Right cardiac atrium (tissue), 5 donors: ENCODE results near the gene DNAAF9. TPM values are rescaled to one million over a fixed set of nuclear protein-coding genes. Genes with fewer than 3 reads are reported as not detected.
A peak's percentile ranks its signal among the peaks of the same experiment; 100 is the strongest.

ENCODE experiments used
- ATAC-seq, 2 donors: fragments of 200-7000 bp; cut with Tn5 transposase; one replicate each; pipeline versions ENCODE4 v1.8.0 to v1.9.1; 2020; ENCODE audit warnings: moderate library complexity in 2 of 2, mild to moderate bottlenecking in 1 of 2
- DNase-seq, 3 donors: peaks; one replicate each; pipeline ENCODE4 v3.0.0-alpha.2; 2020
- H3K27ac ChIP-seq: one replicate; pipeline ENCODE4 v1.5.1; 2013; ENCODE audit warnings: mild to moderate bottlenecking, low read length, control low read depth, moderate library complexity
- H3K27me3 ChIP-seq: one replicate; pipeline ENCODE4 v1.6.1; 2013; ENCODE audit not compliant: control insufficient read depth, insufficient read depth
- H3K4me1 ChIP-seq: one replicate; pipeline ENCODE4 v1.6.1; 2013; ENCODE audit warnings: low read length; ENCODE audit not compliant: control insufficient read depth, insufficient read depth
- H3K4me3 ChIP-seq: one replicate; pipeline ENCODE4 v1.5.1; 2013; ENCODE audit warnings: low read length, control low read depth
- H3K9me3 ChIP-seq: one replicate; pipeline ENCODE4 v1.6.1; 2013; ENCODE audit warnings: low read length; ENCODE audit not compliant: control insufficient read depth
- WGBS: extraction: QIAGEN DNeasy Blood & Tissue Kit; methylation state at CpG from one replicate; pipeline ENCODE4 v1.1.7; 2013; 5-methylcytosine and 5-hydroxymethylcytosine counted together
- intact Hi-C, 4 donors: fragments of 100-400 bp; cut with DNase I; formaldehyde crosslinking; loops; one replicate each; pipeline versions ENCODE4 v1.11.0 to v1.14.0; 2022 to 2023
- polyA plus RNA-seq: library from polyadenylated mRNA; stranded (reverse); fragments of 200-250 nt; gene quantifications from one replicate; pipeline ENCODE4 v1.2.3, GENCODE V29; 2013
- total RNA-seq, 4 donors: library from RNA; stranded (reverse); fragmentation: NEBNext Ultra II Directional; extraction: Animal tissue kit (Norgen Biotek cat#: 25700); gene quantifications; one replicate each; pipeline ENCODE4 v1.2.1, GENCODE V29; 2021
- donor health status: healthy with polysubstance abuse.
- donor health status: DM: no; HTN: yes; CAD: no.
- donor health status: DM: no; HTN: no; CAD: no.
- donor health status: DM: no; HTN: yes; CAD: no; lungs with severe emphysema.
- donor health status: DM: yes; HTN: yes; CAD: no.

The DNAAF9 gene
- total and polyA plus RNA-seq, 5 donors, result 7.2 to 18.9 (median 15.4) TPM

- intact Hi-C loops, result no loop called here
- WGBS, result 81% methylated on average over 1 of the region's 1 CpG
- H3K27ac ChIP-seq, result no peak overlapping the region
- peaks cover 4% of the 10 kb centered on the region for H3K4me1 ChIP-seq
- DNase-seq (no peak), ATAC-seq (no peak)
- no peaks in the 10 kb centered on the region for H3K9me3 ChIP-seq
- no peak overlapping the region for H3K4me3 ChIP-seq
- no peaks in the 10 kb centered on the region for H3K27me3 ChIP-seq
These were observed 8.7 kb downstream of the DNAAF9 start for GRCh38 chr20:3398681-3399252.

- Histone ChIP-seq H3K9me3 (no peaks in the 10 kb centered on the region), H3K4me3 (no peak overlapping the region), H3K27ac (no peak overlapping the region), H3K4me1 (peaks cover 4% of the 10 kb centered on the region), H3K27me3 (no peaks in the 10 kb centered on the region)
- ATAC-seq (no peak), DNase-seq (no peak)
- intact Hi-C loops, result no loop called here
- 93% methylated on average over 2 of the region's 2 CpGs for WGBS
These were observed 11.0 kb downstream of the DNAAF9 start for GRCh38 chr20:3396492-3396891.

GRCh38 chr20:3392756-3393155, 14.7 kb downstream of the DNAAF9 start:
- H3K9me3 ChIP-seq, result no peaks in the 10 kb centered on the region
- H3K27me3 ChIP-seq, result no peaks in the 10 kb centered on the region
- no peak overlapping the region for H3K27ac ChIP-seq
- ATAC-seq, result no peak
- H3K4me3 ChIP-seq, result no peak overlapping the region
- no peaks in the 10 kb centered on the region for H3K4me1 ChIP-seq
- intact Hi-C loops, result no loop called here
- 82% methylated on average over 1 of the region's 1 CpG for WGBS
- no peak for DNase-seq

DNA sequence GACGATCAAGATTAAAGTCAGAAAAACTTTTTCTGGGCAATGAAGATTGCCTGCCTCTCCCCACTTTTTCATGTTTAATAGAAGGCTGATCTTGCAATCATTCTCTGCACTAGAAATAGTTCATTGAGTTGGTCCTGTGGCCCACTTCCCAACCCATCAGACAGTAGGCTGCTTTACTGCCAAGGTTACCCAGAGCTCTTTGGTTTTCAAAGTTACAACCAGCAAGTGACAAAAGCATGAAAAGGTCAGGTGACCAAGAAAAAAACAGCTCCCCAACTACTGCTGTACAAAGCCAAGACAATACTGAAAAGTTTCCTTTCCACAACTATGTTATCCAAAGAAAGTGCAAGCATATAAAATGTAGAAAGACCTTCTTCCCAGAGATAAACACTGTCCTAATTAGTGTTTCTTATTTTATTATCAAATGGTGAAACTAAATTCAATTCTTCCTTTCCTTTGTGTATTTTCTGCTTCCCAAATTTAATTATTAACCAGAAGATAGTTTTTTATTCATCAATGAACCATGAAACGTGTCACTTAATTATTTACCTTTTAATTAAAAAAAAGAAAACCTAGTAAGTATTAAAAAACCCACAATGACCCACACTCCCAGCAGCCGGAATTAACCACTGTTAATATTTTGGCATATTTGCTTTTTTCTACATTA, 16.6 kb downstream of the DNAAF9 start:
- intact Hi-C loops, result no loop called here
- Histone ChIP-seq H3K9me3 (no peaks in the 10 kb centered on the region), H3K4me3 (no peak overlapping the region), H3K4me1 (no peaks in the 10 kb centered on the region), H3K27me3 (no peaks in the 10 kb centered on the region), H3K27ac (no peak overlapping the region)
- ATAC-seq, result peak; percentile 56 to 68
- no peak for DNase-seq
- 74% methylated on average over 3 of the region's 3 CpGs for WGBS

- ATAC-seq (no peak), DNase-seq (no peak)
- H3K4me1 ChIP-seq, result peaks cover 6% of the 10 kb centered on the region
- no peak overlapping the region for H3K4me3 ChIP-seq
- no peaks in the 10 kb centered on the region for H3K9me3 ChIP-seq
- H3K27me3 ChIP-seq, result no peaks in the 10 kb centered on the region
- 93% methylated on average over 7 of the region's 7 CpGs for WGBS
- no peak overlapping the region for H3K27ac ChIP-seq
- intact Hi-C loops, result no loop called here
These were observed 23.5 kb downstream of the DNAAF9 start for GRCh38 chr20:3383878-3384495.

GRCh38 chr20:3382836-3383235, 24.6 kb downstream of the DNAAF9 start:
- Histone ChIP-seq H3K4me1 (peaks cover 14% of the 10 kb centered on the region), H3K4me3 (no peak overlapping the region), H3K27me3 (no peaks in the 10 kb centered on the region), H3K27ac (no peak overlapping the region), H3K9me3 (no peaks in the 10 kb centered on the region)
- intact Hi-C loops, result no loop called here
- 82% methylated on average over 3 of the region's 3 CpGs for WGBS
- DNase-seq (no peak), ATAC-seq (no peak)

DNA sequence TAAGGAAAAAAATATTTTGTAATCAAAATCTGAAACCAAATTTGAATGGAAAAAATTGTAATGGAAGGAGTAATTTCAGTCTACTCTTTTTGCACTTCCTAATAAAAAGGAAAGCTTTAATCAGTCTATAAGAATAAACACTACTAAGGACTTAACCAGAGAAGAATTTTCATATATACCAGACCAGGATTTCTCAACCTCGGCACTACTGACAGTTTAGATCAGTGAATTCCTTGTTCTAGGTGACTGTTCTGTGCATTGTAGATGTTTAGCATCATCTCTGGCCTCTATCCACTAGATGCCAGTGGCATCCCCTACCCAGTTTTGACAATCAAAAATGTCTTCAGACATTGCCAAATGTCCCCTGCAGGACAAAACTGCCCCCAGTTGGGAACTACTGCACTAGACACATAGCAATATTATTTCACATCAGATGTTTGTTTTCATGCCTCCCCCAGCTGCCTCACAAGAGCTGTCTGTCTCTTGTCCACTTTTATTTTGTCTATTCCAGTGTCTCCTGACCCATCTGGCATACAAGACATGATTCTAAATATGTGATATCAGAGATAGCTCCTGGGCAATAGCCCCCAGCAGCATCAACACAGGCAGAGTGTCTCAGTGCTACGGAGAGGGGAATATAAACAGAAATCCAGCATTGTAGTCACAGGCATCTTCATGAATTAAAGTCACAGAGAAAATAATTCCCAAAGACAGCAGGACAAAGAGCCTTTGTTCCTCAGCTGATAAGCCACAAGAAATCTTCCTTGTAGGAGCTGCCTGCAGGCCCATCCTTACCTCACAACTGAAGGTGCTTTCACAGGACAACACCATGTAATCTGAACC, 27.0 kb downstream of the DNAAF9 start:
- WGBS, result 46% methylated on average over 2 of the region's 2 CpGs
- ATAC-seq, result no peak
- intact Hi-C loops, result no loop called here

DNA sequence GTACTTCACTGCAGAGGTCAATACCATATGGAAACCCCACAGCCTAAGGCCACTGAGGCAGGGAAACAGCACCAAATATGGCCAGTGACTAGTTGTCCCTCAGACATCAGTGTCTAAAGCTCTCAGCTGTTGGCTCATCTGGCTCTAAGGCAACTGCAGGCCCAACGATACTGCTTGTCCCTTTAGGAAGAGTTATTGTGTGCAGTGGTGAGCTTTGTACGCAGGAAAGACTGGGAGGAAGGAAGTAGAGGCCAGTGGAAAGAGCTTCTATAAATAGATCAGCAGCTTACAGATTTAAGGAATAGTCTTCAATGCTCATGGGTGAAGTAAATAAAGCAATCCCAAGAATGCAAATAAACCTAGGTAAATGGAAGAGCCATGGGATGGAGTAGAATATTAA, 29.3 kb downstream of the DNAAF9 start:
- H3K27ac ChIP-seq, result peak overlapping the region; percentile 42
- WGBS, result 45% methylated on average over 2 of the region's 2 CpGs
- intact Hi-C loops, result no loop called here
- no peak overlapping the region for H3K4me3 ChIP-seq
- peak; percentile 51 to 61 for ATAC-seq
- no peaks in the 10 kb centered on the region for H3K27me3 ChIP-seq
- H3K4me1 ChIP-seq, result peaks cover 16% of the 10 kb centered on the region
- no peak for DNase-seq
- no peaks in the 10 kb centered on the region for H3K9me3 ChIP-seq

More for the DNA sequence above, 27.0 kb downstream of the DNAAF9 start:
- Histone ChIP-seq H3K4me3 (no peak overlapping the region), H3K9me3 (no peaks in the 10 kb centered on the region), H3K27ac (no peak overlapping the region), H3K27me3 (no peaks in the 10 kb centered on the region), H3K4me1 (peaks cover 16% of the 10 kb centered on the region)
- DNase-seq, result no peak

DNA sequence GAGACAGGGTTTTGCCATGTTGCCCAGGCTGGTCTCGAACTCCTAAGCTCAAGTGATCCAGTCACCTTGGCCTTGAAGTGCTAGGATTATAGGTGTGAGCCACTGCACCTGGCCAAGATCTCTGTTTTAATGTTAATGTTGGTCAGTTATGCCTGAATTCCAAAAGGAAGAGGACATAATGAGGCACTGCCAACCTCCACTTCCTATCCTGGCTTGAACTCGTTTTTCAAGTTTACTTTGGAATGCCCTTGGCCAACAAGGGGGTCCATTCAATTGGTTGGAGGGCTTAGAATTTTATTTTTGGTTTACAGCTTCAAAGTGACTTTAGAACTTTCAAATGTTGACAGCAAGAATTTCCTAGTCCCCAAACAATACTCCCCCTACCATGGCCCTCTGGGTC, 29.8 kb downstream of the DNAAF9 start:
- 74% methylated on average over 2 of the region's 2 CpGs for whole genome bisulfite sequencing
- intact Hi-C loops, result no loop called here
- ATAC-seq, result no peak

DNA sequence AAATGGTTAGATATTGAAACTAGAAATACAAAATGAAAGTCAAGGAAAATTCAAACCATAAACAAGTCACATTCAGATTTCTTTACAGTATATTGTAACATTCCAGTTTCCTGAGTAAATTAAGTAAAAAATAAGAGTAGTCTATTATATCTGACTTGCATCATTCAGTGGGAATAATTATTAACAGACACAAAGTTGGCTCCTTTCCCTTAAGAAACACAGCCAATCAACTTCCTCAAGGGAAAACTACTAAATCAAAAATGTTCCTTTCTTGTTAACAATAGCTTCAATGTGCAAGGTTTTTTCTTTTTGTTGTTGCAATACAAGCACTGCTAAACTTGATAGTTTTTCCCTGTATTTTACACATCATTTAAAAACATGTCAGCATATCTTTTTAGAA, 33.2 kb downstream of the DNAAF9 start:
- Histone ChIP-seq H3K4me1 (peaks cover 10% of the 10 kb centered on the region), H3K4me3 (no peak overlapping the region), H3K27me3 (no peaks in the 10 kb centered on the region), H3K27ac (no peak overlapping the region), H3K9me3 (no peaks in the 10 kb centered on the region)
- ATAC-seq (no peak), DNase-seq (no peak)
- intact Hi-C loops, result no loop called here

More for the DNA sequence above, 29.8 kb downstream of the DNAAF9 start:
- H3K27me3 ChIP-seq, result no peaks in the 10 kb centered on the region
- H3K4me3 ChIP-seq, result no peak overlapping the region
- H3K9me3 ChIP-seq, result no peaks in the 10 kb centered on the region
- DNase-seq, result no peak
- peak overlapping the region; percentile 41 for H3K27ac ChIP-seq
- peaks cover 14% of the 10 kb centered on the region for H3K4me1 ChIP-seq

DNA sequence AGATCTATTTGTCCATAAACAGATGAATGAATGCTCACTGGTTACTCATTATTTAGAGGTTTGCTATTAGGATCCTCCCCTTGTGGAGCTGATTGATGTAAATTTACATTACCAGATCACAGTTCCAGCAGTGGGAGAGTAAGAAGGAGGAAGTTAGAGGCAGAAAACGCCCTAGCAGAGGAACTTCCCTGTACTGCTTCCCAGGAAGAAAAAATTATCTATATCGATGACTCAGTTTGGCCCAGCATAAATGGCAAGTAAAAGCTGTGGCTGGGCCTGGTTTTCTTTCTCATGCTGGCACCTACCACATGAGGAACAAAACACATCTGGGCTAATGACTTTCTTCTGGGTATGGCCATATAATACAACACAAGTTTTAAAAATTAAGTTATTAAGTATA, 35.7 kb downstream of the DNAAF9 start:
- no peaks in the 10 kb centered on the region for H3K4me1 ChIP-seq
- H3K27me3 ChIP-seq, result no peaks in the 10 kb centered on the region
- H3K4me3 ChIP-seq, result no peak overlapping the region
- no peak overlapping the region for H3K27ac ChIP-seq
- no peaks in the 10 kb centered on the region for H3K9me3 ChIP-seq
- intact Hi-C loops, result no loop called here
- 74% methylated on average over 2 of the region's 2 CpGs for WGBS
- ATAC-seq (no peak), DNase-seq (no peak)
